Measurements from ENCODE around the gene TMPRSS6.

- TF ChIP-seq ZFX (IDR thresholded peaks at IDR 0.05), result no peak
- TF ChIP-seq CEBPB (IDR thresholded peaks at IDR 0.05; ENCODE audit: low read depth), result no peak
- TF ChIP-seq, protein P1, sequence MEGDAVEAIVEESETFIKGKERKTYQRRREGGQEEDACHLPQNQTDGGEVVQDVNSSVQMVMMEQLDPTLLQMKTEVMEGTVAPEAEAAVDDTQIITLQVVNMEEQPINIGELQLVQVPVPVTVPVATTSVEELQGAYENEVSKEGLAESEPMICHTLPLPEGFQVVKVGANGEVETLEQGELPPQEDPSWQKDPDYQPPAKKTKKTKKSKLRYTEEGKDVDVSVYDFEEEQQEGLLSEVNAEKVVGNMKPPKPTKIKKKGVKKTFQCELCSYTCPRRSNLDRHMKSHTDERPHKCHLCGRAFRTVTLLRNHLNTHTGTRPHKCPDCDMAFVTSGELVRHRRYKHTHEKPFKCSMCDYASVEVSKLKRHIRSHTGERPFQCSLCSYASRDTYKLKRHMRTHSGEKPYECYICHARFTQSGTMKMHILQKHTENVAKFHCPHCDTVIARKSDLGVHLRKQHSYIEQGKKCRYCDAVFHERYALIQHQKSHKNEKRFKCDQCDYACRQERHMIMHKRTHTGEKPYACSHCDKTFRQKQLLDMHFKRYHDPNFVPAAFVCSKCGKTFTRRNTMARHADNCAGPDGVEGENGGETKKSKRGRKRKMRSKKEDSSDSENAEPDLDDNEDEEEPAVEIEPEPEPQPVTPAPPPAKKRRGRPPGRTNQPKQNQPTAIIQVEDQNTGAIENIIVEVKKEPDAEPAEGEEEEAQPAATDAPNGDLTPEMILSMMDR (IDR thresholded peaks at IDR 0.05 in 2 of 3, conservative IDR thresholded peaks at IDR 0.05 in 1 of 3; ENCODE audit: borderline replicate concordance in 1 of 3, insufficient read depth in 1 of 3, low read depth in 2 of 3, low read length in 2 of 3), result no peak
- TF ChIP-seq SIN3A (IDR thresholded peaks at IDR 0.05; ENCODE audit: low read depth), result no peak
- TF ChIP-seq EZH2 (IDR thresholded peaks at IDR 0.05), result no peak
Measured at GRCh38 chr22:37061611-37062375, 47.7 kb downstream of the TMPRSS6 start.

Data from HCT116 (cell line).